Measurements from ENCODE around the gene WWOX.

- no peak for TF ChIP-seq CTCF (IDR thresholded peaks at IDR 0.05; ENCODE audit: poor library complexity)
- no peak for TF ChIP-seq EZH2phosphoT487 (IDR thresholded peaks at IDR 0.05; ENCODE audit: low read depth, severe bottlenecking, unreplicated experiment)
Measured at GRCh38 chr16:78584213-78584860, 484.9 kb downstream of the WWOX start.

All from hepatocyte (in vitro differentiated cells).